Stimulated activated CD4-positive, alpha-beta T cell treated with anti-CD3 and anti-CD28 coated beads, Interleukin-12 subunit alpha, Interleukin-12 subunit beta, amount 100 ng/mL, for 4 hours (primary cell): ENCODE results near the gene LARGE2.

Experiments
- DNase-seq: peaks from one replicate; pipeline ENCODE4 v3.0.0-alpha.2; 2020

LARGE2 gene

DNA sequence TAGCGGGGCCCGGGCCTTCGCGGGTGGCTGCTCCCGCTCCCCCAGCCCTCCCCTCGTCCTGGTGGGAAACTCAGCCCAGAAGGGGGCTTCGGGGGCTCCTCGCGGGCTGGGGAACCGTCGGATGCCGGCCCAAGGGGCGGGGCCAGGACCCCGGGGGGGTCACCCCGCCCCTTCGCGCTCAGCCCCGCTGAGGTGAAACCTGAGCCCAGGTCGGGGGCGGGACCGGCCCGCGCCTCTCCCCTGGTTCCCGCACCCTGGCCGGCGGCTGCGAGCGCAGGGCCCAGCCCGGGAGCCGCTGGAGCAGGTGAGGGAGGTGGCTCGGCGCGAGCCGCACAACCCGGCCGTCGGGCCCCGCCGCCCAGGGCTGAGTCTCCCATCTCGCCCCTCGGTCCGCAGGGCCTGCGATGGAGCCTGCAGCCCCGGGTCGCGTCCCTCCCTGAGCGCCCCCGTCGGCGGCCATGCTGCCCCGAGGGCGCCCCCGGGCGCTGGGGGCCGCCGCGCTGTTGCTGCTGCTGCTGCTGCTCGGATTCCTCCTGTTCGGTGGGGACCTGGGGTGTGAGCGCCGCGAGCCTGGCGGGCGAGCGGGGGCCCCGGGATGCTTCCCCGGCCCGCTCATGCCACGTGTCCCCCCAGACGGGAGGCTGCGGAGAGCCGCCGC lies at the start of gene LARGE2:
Gene LARGE2, plus strand, starts transcription at position 232 of the 658 bp plus-strand sequence. Its CDS starts 227 bp downstream, at position 459.
- no peak for DNase-seq

GRCh38 chr11:45876401-45876800 lies 46.1 kb upstream of the LARGE2 start:
- no peak for DNase-seq

DNA sequence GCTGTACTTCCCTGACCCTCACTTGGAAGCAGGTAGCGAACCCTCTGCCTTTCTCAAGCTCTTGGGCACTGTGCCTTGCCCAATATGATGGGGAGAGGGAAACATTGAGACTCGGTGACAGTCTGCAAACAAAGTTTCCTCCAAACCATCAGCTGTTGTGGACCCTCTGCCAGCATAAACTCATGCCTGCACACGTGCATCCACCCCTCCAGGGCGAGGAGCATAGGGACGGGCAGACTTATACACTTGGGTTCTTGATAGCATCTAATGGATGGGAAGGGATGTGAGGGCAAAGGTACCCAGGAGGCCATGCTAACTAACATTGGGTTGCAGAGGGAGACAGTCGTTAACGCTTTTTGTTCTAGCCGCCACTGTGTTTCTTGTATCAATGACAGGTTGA lies 45.2 kb upstream of the LARGE2 start:
- no peak for DNase-seq

DNA sequence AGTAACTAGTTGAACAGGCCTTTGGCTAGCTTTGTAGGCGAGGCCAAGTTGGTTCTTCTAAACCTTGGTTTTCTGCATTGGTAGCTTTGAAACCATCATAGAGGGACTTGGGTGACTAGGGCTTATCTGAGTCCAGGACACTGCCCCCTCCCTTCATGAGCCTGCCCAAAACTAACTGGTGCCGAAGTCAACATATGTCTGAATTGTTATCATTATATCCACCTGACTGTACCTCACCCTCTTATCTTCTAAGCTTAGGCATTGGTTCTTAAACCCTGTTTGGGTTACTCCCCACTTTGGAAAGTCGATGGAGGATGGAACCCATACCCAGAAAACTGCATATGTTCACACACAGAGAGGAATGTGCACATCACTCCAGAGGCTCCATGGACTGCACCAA lies 44.6 kb upstream of the LARGE2 start:
- no peak for DNase-seq

GRCh38 chr11:45879803-45880686 lies 42.4 kb upstream of the LARGE2 start:
- no peak for DNase-seq

DNA sequence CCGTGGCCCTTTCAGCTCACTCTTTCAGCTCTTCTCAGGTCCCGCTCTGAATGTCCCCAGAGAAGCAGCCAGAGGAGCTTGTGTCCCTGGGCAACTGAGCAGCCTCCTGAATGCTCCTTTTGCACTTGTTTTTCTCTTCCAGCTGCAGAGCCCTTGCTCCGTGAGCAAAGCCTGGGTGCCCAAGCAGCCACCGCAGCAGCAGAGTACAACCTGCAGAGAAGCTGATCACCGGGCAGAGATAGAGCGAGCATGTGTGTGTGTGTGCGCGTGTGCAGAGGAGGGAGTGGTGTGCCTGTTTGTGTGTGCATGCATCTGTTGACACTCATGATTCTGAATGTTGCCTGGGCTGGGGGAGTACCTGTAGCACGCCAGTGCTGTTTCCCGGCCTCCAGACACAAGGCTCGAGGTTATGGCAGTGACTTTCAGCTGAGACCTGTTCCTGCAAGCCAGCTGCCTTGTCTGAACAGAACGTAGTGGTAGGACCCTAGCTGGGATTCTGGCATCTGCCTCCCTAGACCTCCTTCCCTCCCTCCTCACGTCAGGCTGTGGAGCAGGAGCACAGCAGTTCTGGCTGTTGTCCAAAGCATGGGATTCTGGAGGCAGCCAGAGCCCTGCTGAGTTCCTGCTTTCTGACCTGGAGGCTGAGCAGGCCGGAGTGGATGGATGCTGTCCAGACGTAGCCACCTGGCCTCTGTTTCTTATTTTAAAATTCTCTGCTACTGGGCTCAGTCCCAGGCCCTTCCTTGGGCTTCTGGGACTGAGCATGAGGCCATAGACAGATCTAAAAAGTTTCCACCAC lies 41.5 kb upstream of the LARGE2 start:
- DNase-seq, result no peak

GRCh38 chr11:45881708-45882368 lies 40.6 kb upstream of the LARGE2 start:
- no peak for DNase-seq

DNA sequence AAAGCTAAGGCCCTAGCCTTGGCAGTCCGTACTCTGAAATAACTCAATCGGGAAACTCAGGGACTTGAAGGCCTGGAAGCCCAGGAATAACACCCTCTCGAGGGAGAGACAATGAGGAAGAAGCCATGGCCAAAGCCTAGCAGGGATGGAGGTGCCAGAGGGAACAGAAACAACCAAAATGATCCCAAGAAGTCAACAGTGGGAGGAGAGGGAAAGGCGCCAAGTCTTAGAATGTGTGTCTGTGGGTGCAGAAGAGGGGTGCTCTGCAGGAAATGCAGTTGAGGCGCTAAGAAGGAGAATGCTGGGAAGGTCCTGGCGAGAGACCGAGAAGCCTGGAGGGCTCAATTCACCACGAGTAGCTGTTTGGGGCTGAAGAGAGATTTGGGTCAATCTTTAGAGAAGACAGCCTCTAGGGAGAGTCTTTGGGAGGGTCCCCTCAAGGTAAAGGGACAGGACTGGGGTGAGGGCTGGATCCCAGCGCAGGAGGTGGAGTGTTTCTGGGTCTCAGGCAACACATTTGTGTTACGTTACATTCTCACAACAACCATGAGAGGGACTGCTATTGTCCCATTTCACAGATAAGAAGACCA lies 37.8 kb upstream of the LARGE2 start:
- no peak for DNase-seq

DNA sequence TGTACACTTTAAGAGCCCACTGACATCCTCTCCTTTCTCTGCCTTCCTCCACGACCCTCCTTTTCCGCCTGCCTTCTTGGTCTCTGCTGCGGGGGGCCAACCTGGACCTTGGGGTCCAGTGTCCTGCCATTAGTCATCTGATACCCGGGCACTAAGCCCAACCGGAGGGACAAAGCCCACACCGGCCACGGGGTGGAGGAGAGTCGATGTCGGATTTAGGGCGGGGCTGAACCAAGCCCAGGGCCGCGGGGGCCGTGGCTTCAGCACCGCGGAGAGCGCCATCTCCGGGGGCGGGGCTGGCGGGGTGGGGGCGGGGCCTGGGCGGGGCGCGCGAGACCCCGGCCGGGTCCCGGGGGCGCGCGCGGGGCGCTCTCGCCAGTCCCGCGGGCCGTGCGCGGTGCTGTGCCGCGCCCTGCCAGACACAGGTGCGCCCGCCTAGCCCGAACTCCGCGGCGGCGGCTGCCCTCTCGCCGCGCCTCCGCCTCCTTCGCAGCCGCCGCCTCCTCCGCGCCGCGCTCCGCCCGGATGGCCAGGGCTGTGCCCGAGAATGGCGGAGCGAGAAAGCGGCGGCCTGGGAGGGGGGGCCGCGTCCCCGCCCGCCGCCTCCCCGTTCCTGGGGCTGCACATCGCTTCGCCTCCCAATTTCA lies 37.1 kb upstream of the LARGE2 start, which contains the start of gene MAPK8IP1:
Gene MAPK8IP1, plus strand, starts transcription at position 378 of the 647 bp plus-strand sequence. Its CDS starts 170 bp downstream, at position 548.
- peak; percentile 54 for DNase-seq

- DNase-seq, result no peak
Measured at GRCh38 chr11:45885921-45886721, 36.3 kb upstream of the LARGE2 start.

GRCh38 chr11:45886816-45887520 lies 35.5 kb upstream of the LARGE2 start:
- DNase-seq, result no peak

DNA sequence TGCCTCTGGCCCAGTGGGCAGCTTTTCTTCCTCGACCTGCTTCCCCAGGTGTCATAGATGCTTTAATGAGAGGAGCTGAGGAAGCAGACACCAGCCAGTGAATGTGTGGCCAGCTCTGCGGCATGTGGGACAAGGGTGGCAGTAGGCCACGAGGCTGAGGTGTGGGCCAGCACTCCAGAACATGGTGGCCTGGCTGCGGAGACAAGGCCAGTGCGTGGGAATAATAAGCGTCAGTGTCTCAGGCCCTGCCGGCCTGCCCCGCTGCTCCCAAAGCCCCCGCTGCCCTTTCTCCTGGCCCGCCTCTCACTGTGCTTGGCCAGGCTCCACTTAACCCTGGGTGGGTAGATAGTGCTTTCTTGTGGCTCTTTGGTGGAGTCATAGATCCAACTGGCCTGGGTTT lies 34.9 kb upstream of the LARGE2 start:
- DNase-seq, result no peak

DNA sequence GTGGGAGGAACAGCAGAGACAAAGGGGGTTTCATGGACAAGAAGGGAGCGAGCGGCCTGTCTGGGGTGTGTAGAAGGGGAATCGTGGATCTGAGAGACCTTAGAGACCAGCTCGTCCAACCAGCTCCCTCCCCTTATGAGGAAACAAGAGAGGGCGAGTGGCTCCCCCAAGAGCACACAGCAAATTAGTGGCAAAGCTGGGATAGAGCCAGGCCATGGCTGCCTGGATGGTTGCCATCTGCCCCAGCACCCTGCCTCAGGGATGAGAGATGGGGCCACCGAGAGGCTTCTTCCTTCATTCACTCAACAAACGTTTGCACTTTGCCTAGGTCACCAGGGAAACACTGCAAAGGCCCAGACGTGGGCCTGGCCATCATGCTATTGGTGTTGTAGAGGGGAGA lies 32.9 kb upstream of the LARGE2 start:
- no peak for DNase-seq

GRCh38 chr11:45889966-45890365 lies 32.5 kb upstream of the LARGE2 start:
- no peak for DNase-seq

DNA sequence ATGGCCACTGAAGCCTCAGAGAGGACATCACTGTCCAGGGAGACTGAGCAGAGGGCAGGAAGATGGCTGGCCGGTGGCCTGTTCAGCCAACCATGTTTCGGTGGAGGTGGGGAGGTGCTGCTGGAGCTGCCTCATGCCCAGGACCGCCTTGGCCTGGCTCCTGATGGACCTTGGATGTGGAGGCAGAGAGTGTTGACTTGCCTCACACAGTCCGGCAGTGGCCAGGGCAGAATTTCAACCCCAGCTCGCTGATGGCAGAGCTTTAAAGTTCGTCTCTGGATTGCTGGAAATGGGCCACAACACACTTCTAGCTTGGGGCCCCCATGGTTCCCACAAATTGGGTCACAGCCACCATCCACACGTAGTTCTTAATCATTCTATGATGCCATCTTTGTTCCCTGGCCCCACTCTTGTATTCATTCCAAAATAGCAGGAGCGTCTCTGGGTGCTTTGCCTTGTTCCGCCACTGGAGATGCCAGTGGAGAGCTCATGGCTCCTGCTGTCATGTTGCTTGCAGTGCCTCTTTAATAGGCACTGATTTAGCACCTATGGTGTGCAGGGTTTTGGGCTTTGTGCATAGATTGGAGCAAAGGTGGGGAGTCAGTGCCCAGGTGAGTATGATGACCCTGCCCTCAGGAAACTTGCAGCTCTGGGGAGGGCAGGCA lies 31.4 kb upstream of the LARGE2 start:
- DNase-seq, result no peak

- no peak for DNase-seq
Measured at GRCh38 chr11:45892856-45893255, 29.6 kb upstream of the LARGE2 start.

- no peak for DNase-seq
Measured at GRCh38 chr11:45894555-45895247, 27.8 kb upstream of the LARGE2 start.

GRCh38 chr11:45895553-45896259 lies 26.8 kb upstream of the LARGE2 start:
- DNase-seq, result no peak
